ENCODE measurements around the gene RAPGEF3.

The RAPGEF3 gene

DNA sequence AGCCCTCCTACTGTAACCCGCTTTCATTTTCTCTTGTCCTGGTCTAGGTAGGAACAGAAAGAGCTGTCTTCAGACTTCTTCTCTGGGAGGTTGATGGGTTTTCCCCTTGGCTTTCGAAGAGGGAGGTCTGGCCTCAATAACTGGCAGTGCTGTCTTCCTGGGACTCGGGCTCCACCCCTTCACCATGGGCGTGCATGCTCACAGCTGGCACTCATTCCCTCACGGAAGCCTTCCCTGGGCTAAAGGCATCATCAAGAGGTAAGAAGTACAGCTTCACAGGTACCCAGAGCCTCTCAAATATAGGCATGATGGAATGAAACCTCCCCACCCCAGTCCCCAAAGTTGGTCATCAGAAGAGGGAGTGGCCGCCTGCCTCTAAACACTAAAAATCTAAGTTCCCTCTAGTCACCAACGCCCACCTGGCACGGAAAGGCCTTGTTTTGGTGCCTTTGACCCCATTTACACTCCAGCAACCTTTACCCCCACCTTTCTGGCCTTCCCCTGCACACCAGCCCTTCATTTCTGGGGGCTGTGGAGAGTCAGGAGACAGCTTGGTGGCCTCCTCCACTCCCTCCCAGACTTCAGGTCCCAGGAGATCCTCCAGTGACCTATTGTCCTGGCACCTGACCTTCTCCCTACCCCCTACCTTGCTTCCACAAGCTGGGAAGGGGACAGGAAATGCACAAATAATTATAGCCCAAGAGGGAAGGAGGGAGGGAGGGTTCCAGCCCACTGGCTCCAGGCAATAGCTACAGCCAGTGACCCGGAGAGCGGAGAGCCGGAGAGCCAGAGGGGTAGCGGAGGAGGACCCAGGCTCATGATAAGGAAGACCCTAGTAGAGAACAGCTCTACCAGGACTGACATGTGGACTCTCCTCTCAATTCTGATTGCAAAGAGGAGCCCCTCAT is 2.8 kb downstream of the RAPGEF3 start:
- DNase-seq (ENCODE audit: low spot score): no peak

DNA sequence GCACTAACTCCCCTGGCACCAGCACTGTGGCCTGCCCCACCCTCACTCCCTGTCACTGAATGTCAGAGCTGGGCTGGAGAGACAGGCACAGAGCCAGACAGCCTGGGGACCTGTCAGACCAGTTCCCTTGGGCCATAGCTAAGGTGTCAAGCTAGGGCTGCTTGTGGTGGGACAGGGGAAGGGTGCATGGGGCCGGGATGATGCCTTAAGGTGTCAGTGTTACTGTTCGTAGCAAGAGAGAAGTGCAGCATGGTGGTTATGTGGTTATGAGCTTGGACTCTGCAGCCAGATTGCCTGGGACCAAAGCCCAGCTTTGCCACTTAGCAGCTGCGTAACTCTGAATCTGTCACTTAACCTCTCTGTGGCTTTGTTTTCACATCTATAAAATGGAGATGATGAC is 3.8 kb downstream of the RAPGEF3 start:
- peak; percentile 60 for DNase-seq (ENCODE audit: low spot score)

DNA sequence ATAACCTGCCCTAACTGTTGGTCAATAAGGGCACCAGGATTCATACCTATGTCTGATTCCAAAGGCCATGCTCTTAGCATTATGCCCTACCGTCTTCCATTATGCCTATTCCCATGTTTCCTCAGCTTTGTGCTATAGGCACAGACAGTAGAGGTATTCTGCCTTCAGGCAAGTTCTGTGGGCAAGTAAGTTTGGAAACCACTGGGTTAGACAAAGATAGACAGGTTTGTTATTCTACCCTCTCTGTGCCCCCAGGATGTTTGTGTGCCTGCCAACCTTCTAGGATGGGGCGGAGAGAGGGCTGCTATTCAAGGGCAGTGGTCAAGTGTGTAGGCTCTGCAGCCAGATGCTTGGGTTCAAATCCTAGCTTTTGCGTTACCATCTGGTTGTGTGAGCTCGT is 4.6 kb downstream of the RAPGEF3 start:
- DNase-seq (ENCODE audit: low spot score): no peak

DNA sequence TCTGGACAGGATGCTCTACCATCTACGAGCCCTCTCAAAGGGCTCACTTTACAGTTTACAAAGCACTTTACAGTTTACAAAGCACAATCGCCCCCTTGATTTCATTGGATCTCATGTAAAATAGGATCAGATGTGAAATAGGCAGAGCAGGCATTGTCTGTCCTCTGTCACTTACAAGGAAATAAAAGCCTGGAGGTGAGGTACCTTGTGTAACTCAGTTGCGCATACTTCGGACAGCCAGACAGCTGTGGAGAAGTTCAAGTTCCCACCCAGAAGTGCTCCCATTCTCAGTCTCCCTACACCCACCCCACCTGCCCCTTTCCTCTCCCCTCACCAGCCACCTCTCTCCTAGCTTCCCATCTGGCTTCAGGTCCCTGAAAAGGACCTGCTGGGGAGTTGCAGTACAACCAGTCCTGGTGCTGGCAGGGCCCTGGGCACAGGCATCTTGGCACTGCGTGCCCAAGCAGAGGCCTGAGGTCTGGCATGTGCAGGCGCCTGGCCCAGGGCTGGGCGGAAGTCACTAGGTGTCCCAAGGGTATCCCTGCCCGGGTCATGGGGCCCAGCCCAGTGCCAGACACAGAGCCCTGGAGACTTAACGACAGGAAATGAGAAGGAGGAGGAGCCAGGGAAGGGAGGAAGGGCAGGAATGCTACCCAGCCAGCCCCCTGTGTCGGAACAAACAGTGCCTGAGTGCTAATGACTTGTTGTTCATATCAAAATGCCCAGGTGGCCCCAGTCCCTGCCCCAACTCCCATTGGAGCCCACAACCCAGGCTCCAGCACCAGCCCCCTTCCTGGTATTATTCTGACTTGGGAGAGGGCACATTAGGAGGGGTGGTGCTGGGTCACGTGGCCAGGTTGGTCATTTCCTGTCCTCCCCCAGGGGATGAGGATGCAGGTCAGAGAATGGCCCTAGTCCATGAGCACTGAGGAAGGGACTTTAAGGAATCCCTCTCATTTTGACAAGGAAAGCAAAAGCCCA is 5.4 kb downstream of the RAPGEF3 start:
- DNase-seq (ENCODE audit: low spot score): peak; percentile 40

DNA sequence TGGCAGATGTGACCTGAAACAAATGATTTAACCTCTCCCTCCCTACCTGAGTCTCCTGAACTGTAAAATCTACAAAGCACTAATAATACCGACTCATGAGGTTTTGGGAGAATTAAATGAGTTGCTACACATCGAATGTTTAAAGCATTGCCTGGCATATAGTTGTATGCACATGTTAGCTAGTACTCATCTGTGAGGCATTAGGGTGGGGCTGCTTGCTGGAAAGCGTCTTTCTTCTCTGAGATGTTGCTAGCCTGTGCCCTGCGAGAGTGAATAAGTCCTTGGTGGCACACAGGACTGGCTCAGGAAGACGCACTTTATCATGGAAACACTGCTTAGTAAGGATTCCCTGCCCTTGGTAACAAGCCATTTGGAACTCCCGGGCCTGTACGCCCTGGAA is 6.1 kb downstream of the RAPGEF3 start:
- DNase-seq (ENCODE audit: low spot score): no peak

DNA sequence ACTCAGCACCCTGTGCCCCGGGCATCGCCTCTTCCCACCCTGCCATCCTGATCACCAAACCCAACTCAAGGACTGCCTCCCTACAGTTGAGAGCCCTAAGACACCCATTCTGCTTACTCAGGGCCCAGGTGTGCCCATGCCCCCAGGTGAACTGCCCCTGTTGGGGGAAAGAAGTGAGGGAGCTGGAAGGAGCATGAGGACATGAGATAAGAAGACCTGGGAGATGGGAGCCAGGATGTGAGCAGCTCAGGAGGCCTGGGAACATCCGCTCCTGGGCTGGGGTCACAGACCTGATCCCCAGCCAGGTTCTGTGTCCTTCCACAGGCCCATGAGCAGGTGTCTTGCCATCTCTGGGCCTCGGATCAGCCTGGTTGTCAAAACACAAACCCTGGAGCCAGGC is 6.6 kb downstream of the RAPGEF3 start:
- no peak for DNase-seq (ENCODE audit: low spot score)

DNA sequence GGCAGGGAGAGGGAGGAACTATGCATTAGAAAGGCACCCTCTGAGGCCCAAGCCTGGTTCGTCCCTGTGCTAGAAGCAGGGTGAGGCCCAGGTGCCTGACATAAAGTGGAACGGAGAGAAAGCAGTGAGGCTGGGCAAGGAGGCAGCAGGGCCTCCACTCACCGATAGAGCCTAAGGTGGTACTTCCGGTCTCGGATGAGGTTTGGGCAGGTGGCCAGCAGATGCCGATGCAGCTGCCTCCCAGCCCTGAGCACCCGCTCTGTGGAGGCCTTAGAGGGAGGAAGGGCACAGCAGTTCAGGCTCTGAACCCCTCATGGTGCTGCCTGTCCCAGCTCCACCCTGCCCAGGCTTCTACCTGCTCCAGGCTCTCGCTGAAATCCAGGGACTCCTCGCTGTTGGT is 7.1 kb downstream of the RAPGEF3 start:
- DNase-seq (ENCODE audit: low spot score): no peak

DNA sequence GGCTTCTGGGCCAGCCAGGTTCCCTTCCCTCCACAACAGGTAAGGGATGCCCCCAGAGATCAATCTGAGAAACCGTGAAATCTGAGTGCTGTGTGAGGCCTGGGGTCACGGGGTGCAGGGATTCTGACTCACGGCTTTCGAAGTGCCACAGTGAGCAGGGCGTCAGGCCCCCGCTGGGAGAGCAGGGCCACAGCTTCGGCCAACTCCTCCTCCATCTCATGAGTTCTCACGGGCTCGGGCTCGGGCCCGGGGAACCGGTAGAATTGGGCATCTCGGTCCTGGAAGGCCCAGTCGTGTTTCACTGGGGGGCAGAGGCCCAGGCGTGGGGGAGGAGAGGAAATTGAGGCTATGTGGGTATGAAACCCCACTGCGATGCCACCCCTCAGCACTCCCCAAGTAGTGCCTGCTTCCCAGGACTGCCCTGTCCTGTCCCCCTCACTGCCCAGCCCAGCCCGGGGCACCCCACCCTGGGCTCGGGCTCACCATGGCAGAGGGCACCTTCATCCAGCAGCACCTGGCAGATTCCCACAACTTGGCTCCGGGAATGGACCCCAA is 7.7 kb downstream of the RAPGEF3 start:
- DNase-seq (ENCODE audit: low spot score): no peak

DNA sequence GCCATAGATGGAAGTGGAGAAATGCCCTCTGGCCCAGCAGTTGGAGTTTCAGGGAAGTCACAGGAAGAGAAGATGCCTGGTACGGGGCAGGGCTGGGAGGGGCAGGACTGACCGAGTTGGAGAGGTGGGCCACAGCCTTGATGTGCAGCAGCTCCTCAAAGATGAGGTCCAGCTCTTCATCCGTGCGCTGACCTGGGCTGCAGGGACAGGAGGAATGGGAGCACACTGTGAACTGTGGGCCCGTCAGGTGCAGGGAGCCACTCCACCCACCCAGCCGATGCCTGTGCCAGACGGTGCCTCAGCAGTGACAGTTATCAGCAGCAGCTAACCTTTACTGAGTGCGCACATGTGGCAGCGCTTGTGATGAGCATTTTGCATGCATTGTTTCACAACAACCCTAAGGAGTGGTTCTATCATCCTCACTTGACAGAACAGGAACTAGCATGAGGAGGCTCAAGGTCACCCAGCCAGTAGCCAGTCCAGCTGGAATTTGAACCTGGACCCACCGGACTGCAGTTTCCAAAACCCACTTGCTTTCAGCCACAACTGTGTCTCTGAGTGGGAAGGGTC is 8.4 kb downstream of the RAPGEF3 start:
- DNase-seq (ENCODE audit: low spot score): no peak

DNA sequence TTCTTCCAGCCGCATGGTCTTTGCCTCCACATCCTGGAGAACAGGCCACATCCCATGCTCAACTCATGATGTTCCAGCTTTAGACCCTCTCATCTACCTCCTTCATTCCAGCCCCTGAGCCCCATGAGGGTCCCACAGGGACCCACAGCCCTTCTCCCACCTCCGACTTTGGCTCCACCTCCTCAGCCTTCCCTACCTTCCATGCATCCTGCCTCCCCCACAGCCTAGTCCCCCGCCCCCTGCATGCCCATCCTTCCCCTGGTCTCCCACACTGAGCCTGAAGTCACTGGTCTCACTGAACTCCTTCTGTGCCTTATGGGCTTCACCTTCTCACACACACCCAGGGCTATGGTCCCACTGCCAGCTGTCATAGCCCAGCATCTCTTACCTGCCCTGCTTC is 9.8 kb downstream of the RAPGEF3 start:
- DNase-seq (ENCODE audit: low spot score): no peak

DNA sequence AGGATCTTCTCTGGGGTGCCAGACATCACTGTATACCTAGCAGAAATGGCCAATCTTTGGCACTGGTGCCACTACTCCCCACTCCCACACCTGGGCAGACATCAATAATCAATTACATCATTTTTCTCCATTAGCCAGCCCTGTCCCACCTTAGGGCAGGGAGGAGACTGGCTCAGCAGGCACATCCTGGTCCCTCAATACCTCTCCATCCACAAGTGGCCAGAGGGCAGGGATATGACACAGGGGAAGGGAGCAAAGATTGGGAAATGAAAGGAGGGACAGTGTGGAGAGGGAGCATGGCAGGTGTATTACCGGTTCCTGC is 10.2 kb downstream of the RAPGEF3 start:
- DNase-seq (ENCODE audit: low spot score): no peak

DNA sequence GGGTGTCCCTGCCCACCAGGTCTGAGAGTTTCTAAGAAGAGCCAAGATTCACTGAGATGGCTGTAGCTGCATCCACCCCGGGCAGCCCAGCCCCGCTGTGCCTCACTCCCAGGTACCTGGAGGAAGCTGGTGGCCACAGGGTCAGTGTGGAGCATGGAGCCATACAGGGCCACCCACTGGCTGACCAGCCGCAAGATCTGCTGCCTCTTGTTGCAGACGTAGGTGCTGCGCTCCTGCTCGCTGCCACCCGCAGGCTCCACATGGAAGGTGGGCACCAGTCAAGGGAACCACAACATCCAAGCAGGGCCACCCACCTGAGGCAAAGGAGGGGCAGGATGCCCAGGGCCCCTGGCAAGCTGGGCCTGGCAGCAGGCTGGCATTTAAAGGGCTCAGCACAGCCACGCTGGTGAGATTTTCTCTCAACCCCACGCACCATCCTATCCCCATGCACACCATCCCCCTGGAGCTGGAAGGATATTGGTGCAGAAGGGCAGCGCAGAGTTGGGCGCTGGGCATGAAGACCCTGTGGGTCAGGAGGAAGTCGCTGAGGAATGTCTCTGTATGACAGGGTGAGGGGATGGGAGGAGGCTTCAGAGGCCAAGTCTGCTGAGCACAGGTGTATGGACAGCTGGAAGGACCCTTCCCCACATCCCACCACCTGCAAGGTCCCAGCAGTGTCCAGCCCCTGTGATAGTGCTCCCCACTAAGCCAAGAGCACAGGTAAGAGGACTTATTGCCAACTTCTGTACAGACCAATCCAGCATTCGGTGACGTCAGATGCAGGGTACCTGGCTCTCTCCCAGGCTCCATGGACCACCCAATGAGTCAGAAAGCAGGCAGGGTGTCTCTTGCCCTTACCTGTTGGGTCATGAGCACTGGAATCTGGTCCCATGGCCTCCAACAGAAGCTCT is 10.8 kb downstream of the RAPGEF3 start:
- no peak for DNase-seq (ENCODE audit: low spot score)

DNA sequence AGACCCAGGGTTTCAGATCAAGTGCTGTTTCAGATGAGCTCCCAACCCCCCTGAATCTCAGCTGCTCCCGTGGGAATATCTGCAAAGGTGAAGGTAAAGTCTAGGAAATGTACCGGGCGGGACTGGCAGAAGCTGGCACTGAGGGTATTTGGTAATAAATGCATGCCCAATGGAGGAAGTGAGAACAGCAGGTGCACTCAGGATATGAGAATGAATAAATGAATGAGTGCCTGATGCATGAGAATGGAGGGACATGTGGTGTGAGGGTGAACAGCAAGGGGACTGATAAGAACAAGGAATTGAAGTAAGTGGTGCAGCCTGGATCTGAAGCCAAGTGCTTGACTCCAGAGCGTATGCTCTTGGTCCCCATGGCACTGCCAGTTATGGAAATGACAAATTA is 11.6 kb downstream of the RAPGEF3 start:
- DNase-seq (ENCODE audit: low spot score): no peak

DNA sequence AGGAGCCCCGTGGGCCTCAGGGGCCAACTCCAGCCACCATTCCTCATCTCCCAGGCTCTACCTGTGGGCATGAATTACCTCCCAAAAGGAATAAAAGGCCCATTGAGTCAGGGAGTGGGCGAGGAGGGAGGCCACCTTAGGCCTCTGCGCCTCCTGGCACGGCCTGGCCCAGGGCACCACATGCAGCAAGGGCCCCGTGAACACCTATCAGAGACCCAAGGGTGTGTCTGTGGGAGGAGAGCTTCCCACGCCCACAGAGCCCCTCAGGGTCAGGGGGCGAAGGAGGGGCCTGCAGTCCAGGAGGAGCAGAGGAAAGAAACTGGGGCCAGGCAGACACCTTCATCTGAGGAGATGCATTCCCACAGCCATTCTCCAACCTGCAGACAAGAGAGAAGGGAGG is 12.2 kb downstream of the RAPGEF3 start:
- no peak for DNase-seq (ENCODE audit: low spot score)

DNA sequence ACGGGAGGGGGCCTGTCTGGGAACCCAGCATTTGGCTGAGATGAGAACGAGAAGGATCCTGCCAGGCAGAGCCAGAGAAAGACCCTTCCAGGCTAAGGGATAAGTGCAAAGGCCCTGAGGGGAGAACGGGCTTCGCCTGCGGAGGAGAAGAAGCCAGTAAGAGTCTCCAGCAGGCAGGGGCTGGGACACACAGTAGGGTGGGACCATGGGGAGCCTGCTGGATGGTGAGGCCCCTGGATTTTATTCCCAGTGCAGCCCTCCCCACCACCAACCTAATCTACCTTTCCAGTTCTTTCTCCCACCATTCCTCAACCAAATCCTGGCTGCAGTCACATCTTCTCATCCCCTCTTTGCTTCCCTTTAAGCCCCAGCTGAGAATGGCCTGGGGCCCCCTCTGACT is 12.6 kb downstream of the RAPGEF3 start:
- DNase-seq (ENCODE audit: low spot score): no peak

DNA sequence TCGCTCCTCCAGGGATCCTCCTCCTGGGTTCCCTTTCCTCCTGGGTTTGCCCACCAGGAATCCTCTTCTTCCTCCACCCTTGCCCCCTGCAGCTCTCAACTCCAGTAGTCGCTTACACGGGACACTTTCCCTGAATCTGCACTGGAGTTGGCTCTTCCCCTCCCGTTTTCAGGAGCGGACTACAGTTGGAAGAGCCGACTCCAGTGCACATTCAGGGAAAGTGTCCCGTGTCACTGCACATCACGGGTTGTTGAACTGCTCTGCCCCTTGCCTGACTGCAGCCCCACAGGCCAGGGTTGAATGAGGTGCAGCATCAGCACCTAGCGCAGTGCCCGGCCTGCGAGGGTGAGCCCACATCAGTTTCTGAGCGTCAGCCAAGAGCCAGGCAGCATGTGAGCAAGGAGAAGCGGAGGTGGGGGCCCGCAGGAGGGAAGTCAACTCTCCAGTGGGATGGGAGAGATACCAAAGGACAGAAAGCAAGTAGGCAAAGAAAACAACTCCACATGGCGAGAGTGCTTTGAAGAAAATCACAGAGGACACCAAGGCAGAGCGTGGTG is 13.1 kb downstream of the RAPGEF3 start:
- DNase-seq (ENCODE audit: low spot score): no peak

DNA sequence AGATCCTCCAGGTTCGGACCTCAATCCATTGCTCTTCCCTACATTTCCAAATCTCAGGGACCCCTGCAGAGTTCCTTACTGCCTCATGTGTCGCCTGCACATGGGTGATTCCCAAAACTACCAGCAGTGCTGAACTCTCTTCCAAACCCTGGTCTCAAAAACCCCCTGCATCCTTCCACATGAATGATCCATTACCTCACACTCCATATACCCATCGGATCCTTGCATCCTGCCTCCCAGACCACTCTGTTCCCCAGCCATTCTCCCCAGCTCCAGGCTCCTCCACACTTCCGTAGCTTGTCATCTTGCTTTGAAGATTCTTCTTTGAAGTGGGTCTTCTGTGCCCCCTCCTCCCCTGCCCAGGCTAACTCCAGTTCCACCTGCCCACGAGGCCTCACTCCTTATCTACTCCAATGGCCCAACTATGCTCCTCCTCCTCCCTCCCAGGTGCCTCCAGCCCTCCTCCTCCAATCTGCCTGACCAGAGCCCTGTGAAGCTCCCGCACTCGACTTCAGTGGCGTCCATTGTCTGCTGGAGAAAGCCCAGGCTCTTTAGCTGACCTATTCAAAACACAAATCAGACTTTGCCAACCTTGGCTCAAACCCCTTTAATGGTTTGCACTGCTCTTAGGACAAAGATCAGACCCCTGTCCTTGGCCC is 13.8 kb downstream of the RAPGEF3 start:
- DNase-seq (ENCODE audit: low spot score): no peak

DNA sequence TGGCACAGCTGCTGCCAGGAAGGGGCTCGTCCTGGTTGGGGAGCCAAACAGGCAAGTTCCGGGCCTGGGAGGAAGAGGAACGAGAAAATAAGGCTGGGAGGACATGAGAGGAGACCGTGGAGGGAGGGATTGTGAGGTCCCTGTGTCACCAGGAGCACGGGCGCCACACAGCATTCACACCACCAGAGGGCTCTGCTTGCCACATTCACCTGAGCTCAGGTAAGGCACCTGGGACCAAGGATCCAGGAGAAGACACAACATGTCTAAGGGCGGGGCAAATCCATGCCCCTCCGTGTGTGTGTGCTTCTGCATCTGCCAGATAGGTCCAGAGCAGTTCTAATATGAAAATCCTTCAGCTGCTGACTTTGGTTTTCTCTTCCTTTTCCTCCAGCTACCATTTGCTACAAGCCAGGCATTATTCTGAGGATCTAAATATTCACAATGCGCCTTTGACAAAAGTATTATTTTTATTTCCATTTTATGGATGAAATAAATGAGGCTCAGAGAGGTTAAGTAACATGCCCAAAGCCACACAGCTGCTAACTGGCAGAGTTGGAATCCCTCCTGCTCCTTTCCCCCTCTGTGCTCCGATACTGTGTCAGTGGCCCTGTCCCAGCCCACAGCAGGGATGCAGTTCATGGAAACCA is 14.6 kb downstream of the RAPGEF3 start:
- DNase-seq (ENCODE audit: low spot score): peak; percentile 86

DNA sequence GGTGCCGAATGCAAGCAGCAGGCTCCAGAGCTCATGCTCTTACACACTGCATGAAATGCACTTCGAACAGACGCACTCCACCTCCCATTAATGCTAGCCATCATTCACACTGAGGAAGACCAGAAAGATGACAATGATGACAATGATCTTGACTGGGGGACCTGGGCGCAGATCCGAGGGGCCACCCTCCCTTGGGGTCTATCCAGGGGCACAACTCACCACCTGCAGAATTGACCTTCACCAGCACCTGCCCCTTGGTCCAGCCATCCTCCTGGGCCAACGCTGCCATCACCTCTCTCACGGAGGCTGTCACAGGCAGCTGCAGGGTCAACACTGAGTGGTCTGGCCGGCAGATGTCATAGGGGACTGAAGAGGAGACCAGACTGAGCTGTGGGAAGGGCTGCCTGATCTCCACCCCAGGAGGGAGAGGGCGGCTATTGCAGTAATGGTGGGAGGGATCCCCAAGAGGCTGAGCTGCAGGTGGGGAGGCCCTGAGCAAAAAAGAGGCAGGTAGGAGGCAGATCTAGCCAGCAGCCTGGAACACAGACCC is 15.3 kb downstream of the RAPGEF3 start:
- DNase-seq (ENCODE audit: low spot score): no peak

All from LoVo (cell line).